GM23338 (cell line): ENCODE data around the gene PPP1R12A.

Experiments
- CTCF ChIP-seq, 2 experiments: fragments of 200-600 bp in 1 of 2; sonication (generic) in 1 of 2; conservative IDR thresholded peaks; 2 replicates each; pipeline versions ENCODE4 v1.5.1 to v1.6.1; 2016 to 2017; ENCODE audit warnings: antibody characterized with exemption in 2 of 2, low read depth in 2 of 2, mild to moderate bottlenecking in 2 of 2, moderate library complexity in 1 of 2
- EZH2 ChIP-seq: fragments of 200-600 bp; sonication (generic); IDR thresholded peaks from one replicate; pipeline ENCODE4 v1.8.0; 2017; ENCODE audit warnings: antibody characterized with exemption, mild to moderate bottlenecking, low read depth; ENCODE audit not compliant: unreplicated experiment
- NANOG ChIP-seq: IDR thresholded peaks from 2 replicates; pipeline ENCODE4 v1.6.1; 2016; ENCODE audit warnings: antibody characterized with exemption, borderline replicate concordance

DNA sequence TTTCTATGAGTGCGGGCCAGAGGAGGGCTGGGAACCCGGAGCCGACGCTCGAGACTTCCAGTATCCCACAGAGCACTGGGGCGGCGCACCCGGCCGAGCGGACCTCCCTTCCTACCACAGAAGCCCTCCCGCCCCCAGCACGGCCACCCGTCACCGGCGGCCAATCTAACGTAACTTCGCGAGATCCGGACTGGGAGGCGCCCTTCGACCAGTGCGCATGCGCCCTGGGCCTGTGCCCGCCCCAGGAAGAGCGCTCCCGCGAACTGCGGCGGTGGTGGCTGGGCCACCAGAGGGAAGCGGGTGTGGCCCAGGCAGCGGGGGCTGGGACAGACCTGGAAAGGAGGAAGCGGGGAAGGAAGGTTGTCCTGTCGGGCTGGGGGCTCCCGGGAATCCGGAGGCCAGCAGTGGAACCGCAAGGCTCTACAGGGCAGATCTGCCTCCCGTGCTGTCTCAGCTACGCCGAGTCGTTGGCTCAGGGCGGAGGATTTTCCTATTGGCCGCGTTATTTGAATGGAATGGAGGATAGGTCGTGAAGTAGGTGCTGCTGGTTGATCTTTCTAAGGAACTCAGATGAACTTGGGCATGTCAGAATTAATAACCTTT lies at the start of gene PPP1R12A:
- TF ChIP-seq CTCF (conservative IDR thresholded peaks at IDR 0.05; ENCODE audit: low read depth in 2 of 2), result no peak
- no peak for TF ChIP-seq EZH2
- no peak for TF ChIP-seq NANOG
